Epithelial cell of esophagus (primary cell): ENCODE results near the gene CTPS2.

Experiments used
- DNase-seq: peaks from one replicate; pipeline ENCODE4 v3.0.0; 2010; ENCODE audit warnings: low read depth
- H3K4me3 ChIP-seq: 2 replicates; pipeline ENCODE4 v1.5.1; 2011; ENCODE audit warnings: mild to moderate bottlenecking, low read length, control low read depth
- CTCF ChIP-seq: IDR thresholded peaks from 2 replicates; pipeline ENCODE4 v1.5.1; 2011; ENCODE audit warnings: low read depth, mild to moderate bottlenecking, low read length, control low read depth, inconsistent platforms; ENCODE audit not compliant: insufficient read depth; ENCODE audit errors: missing control alignments

Gene CTPS2

GRCh38 chrX:16696956-16697355 lies 15.5 kb downstream of the CTPS2 start:
- no peak for DNase-seq
- no peak overlapping the region for H3K4me3 ChIP-seq
- TF ChIP-seq CTCF = no peak

- DNase-seq = peak; percentile 52
- no peak overlapping the region for H3K4me3 ChIP-seq
- TF ChIP-seq CTCF = peak; percentile 75
Measured at GRCh38 chrX:16695079-16695676, 17.3 kb downstream of the CTPS2 start.

- no peak for TF ChIP-seq CTCF
- no peak overlapping the region for H3K4me3 ChIP-seq
- DNase-seq = no peak
Measured at GRCh38 chrX:16687514-16687913, 25.0 kb downstream of the CTPS2 start.

- no peak for DNase-seq
- H3K4me3 ChIP-seq = no peak overlapping the region
- TF ChIP-seq CTCF = no peak
Measured at GRCh38 chrX:16683007-16683664, 29.3 kb downstream of the CTPS2 start.

- DNase-seq = no peak
- no peak for TF ChIP-seq CTCF
- no peak overlapping the region for H3K4me3 ChIP-seq
Measured at GRCh38 chrX:16678689-16679088, 33.8 kb downstream of the CTPS2 start.

GRCh38 chrX:16671005-16671404 lies 41.5 kb downstream of the CTPS2 start:
- no peak overlapping the region for H3K4me3 ChIP-seq
- peak; percentile 46 for DNase-seq
- TF ChIP-seq CTCF = peak; percentile 33

GRCh38 chrX:16666541-16666940 lies 45.9 kb downstream of the CTPS2 start:
- no peak for DNase-seq
- no peak for TF ChIP-seq CTCF
- no peak overlapping the region for H3K4me3 ChIP-seq
